Left colon (tissue), 2 donors: ENCODE measurements around the gene ELP1. TPM values are rescaled to one million over a fixed set of nuclear protein-coding genes. Genes with fewer than 3 reads are reported as not detected.
A peak's percentile ranks its signal among the peaks of the same experiment; 100 is the strongest.
"Not testable (repeated sequence)": the region's sequence is repeated elsewhere in the genome, so short reads cannot be mapped to it uniquely, and the experiment has no call there.

Experiments
- ATAC-seq: fragments of 200-7000 bp; cut with Tn5 transposase; one replicate; pipeline ENCODE4 v1.9.1; 2020; ENCODE audit warnings: mild to moderate bottlenecking, moderate library complexity
- DNase-seq, 2 donors: peaks; one replicate each; pipeline ENCODE4 v3.0.0-alpha.2; 2020
- intact Hi-C, 2 donors: fragments of 100-400 bp; cut with DNase I in 1 of 2; cut with micrococcal nuclease in 1 of 2; formaldehyde crosslinking; loops; one replicate each; pipeline versions ENCODE4 v1.11.2 to v1.14.0; 2022; cut with DNase I, micrococcal nuclease
- total RNA-seq, 2 donors: library from RNA; stranded (reverse); fragmentation: NEBNext Ultra II Directional; extraction: Animal tissue kit (Norgen Biotek cat#: 25700); gene quantifications; one replicate each; pipeline ENCODE4 v1.2.1, GENCODE V29; 2021
- donor health status: DM: no; HTN: no; CAD: no.
- donor health status: DM: yes; HTN: yes; CAD: no.

The ELP1 gene
- total RNA-seq, 2 donors from 2014 or later: 12.8 to 13.1 TPM

GRCh38 chr9:108894225-108894997 is 39.5 kb downstream of the ELP1 start:
- intact Hi-C loops: no loop called here
- no peak for DNase-seq
- no peak for ATAC-seq

GRCh38 chr9:108889649-108890067 is 44.3 kb downstream of the ELP1 start:
- intact Hi-C loops: no loop called here
- DNase-seq: no peak
- ATAC-seq: no peak

DNA sequence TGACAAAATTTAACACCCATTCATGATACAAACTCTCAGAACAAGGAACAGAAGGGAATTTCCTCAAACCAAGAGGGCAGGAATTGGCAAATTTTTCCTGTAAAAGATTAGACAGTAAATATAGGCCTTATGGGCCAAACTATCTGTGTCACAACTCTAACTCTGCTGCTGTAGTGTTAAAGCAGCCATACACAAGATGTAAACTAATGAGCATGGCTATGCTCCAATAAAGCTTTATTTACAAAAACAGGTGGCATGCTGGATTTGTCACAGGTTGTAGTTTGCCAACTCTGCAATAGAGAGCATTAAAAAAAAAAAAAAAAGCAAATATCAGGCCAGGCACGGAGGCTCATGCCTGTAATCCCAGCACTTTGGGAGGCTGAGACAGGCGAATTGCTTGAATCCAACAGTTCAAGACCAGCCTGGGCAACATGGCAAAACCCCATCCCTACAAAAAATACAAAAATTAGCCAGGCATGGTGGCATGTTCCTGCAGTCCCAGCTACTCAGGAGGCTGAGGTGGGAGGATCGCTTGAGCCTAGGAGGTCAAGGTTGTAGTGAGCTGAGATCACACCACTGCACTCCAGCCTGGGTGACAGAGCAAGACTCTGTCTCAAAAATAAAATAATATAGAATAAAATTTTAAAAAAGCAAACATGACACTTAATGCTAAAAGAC is 47.2 kb downstream of the ELP1 start:
- DNase-seq, intact Hi-C loops: not testable (repeated sequence)
- ATAC-seq: peak; percentile 42

DNA sequence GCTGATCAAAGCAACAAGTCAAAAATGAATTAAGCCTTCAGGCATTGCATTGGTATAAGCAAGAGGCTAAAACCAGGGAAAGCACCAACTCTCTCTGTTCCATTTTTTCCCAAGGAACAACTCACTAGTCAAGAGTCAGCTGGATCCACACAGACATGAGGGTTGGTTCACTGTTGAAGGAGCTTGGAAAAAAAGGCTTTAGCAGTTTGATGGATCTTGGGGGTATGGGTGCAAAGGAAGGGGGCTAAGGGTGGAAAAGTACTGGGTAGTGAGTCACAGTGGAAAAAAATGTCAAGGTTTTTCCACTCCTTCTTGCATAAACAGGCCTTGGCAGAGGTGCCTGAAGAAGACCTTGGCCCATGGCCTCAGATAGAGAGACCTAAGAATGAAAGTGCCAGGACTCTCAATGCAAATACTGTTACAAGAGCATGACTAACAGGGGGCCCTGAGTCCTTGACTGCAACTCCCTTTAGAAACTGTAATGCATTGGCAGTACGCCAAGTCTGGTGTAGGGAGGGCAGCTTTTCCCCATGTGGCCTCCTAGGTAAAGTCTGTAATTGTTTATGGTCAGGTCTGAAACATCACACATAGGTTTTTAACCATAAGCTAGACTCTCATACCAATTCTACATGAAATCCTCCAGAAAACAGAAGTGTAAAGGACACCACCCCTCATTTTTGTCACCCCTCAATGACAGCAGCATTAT is 48.1 kb downstream of the ELP1 start:
- peak; percentile 69 for ATAC-seq
- peak; percentile 15 to 41 for DNase-seq
- intact Hi-C loops: no loop called here

DNA sequence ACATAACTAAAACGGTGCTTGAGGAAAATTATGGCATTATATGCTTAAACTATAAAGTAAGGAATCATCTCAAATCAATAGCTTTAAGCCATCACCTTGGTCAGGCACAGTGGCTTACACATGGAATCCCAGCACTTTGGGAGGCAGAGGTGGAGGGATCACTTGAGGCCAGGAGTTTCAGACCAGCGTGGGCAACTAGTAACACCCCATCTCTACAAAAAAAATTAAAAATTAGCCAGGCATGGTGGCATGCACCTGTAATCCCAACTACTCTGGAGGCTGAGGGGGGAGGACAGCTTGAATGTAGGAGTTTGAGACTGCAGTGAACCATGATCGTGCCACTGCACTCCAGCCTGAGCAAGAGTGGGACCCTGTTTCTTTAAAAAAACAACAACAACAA is 49.2 kb downstream of the ELP1 start:
- ATAC-seq: no peak
- no peak for DNase-seq
- intact Hi-C loops: no loop called here

GRCh38 chr9:108883085-108883484 is 50.8 kb downstream of the ELP1 start:
- DNase-seq (no peak), ATAC-seq (no peak)
- intact Hi-C loops: no loop called here

DNA sequence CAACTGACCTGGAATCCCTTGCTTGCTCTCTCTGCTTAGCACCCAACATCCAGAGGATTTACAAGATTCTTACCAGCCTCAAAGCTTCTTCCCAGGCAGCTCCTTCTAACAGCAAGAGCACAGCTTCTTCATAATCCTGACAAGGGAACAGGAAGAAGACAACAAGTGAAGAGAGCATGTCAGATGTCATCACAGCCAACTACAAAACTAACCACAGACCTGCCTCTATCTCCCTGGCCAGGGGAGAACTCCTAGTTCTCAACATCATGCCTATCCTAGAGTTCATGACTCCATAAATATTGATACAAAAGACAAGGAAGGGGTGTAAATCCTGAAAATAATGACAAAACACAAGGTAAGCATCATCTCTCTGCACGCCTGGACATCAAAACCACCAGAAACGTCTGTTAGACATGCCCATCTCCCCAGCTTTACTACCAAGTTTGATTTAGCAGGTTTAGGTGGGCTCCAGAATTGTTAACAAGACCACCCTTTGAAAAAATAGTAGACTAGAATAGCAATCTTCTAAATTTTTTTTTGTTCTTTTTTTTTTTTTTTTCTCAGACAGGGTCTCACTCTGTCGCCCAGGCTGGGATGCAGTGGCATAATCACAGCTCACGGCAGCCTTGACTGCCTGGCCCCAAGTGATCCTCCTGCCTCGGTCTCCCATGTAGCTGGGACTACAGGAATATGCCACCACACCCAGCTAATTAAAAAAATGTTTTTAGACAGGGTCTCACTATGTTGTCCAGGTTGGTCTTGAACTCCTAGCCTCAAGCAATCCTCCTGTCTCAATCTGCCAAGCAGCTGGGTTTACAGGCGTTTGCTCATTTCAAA is 51.7 kb downstream of the ELP1 start:
- DNase-seq (no peak), ATAC-seq (no peak)
- intact Hi-C loops: no loop called here

DNA sequence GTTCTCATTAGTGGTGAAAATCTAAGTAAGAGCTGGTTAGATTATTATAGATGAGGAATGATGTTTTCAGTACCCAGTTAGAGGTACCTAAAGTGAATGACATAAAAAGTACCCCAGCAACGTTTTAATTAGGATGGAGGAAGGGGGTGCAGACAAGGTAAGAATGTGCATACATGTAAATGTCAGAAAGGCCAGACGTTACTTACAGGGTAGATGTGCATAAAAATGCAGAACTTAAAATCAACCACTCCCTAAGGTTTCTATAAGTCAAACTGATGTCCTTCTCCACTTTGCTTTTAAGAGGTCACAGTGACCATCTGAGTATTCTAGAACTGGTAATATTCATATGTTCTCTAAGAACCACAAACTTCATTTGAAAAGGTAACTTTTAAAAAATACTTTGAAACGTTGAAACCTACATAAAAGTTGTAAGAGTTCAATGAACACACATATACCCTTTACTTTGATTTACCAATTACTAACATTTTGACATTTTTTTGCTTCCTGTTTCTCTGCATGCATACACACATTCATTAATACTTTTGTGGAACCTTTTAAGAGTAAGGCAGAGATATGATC is 53.1 kb downstream of the ELP1 start:
- DNase-seq: no peak
- ATAC-seq: no peak
- intact Hi-C loops: no loop called here

DNA sequence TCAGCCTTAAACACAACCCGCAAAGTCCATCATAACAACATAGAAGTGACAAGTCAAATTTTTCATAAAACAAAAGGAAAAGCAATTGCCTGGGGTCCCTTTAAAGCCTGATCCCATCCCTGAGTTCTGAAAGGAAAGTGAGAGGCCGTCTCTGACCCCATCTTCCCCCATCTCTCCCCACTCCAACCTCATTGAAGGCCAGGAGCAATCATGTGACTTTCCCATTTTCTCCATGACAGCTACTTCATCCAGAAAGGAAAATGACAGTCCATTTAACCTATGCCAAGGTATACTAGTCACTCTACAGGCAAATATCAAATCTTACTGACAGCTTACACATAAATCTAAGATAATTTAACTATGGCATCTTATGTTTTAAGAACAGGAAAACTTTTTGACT is 56.4 kb downstream of the ELP1 start:
- ATAC-seq (no peak), DNase-seq (no peak)
- intact Hi-C loops: no loop called here

DNA sequence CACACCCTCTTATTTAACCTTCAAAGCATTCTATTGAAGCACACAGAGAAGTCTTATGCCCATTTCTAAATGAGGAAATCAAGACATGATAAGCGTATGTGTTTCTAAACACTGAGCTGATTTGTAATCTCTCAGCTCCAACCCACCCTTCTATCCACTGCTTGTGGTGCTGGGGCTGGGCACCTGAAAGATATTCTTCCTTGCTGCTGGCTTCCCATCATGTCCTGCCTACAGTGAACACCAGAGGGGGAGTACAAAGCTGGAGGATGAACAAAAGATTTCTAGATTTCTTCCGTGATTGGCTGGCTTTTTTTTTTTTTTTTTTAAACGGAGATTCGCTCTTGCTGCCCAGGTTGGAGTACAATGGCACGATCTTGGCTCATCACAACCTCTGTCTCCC is 57.5 kb downstream of the ELP1 start:
- intact Hi-C loops: no loop called here
- ATAC-seq (no peak), DNase-seq (no peak)

- intact Hi-C loops: no loop called here
- no peak for DNase-seq
- ATAC-seq: no peak
These were observed 59.7 kb downstream of the ELP1 start for GRCh38 chr9:108874058-108874788.

- DNase-seq (no peak), ATAC-seq (no peak)
- intact Hi-C loops: no loop called here
These were observed 64.7 kb downstream of the ELP1 start for GRCh38 chr9:108869092-108869725.

DNA sequence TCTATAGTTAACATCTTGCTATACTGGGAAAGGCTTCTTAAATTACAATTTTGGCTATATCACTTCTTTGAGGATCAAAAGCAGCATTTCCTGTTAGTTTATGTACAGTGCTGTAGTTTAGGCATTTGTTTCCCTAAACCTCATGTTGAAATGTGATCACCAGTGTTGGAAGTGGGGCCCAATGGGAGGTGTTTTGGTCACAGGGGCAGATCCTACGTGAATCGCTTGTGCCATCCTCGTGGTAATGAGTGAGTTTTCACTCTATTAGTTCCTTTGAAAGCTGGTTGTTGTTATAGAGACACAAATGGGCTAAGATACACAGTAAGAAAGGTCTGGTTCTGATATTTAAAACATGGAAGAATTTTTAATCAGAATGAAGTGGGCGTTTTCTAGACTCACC is 66.1 kb downstream of the ELP1 start:
- ATAC-seq (no peak), DNase-seq (no peak)
- intact Hi-C loops: no loop called here

GRCh38 chr9:108867116-108867515 is 66.8 kb downstream of the ELP1 start:
- intact Hi-C loops: no loop called here
- DNase-seq: no peak
- ATAC-seq: no peak

GRCh38 chr9:108866001-108866420 is 67.9 kb downstream of the ELP1 start:
- intact Hi-C loops: no loop called here
- ATAC-seq (no peak), DNase-seq (no peak)

GRCh38 chr9:108865037-108865436 is 68.9 kb downstream of the ELP1 start:
- DNase-seq (no peak), ATAC-seq (peak; percentile 34)
- intact Hi-C loops: no loop called here

DNA sequence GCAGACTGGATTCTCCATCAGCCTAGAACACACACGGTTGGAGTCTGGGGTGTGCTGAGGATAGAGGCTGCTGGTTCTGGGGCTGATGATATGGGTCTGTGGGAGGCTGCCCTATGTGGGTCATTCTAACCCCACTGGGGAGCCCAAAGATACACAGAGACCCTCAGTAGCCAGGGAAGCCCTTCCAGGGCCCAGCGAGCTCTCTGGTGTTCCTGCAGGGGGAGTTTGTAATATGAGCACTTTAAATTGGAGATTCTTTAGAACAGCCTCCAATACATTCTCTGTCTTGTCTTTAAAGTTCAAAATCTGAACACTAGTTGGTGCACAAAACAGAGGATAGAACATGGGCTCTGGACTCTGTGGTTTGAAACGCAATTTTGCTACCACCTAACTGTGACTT is 69.5 kb downstream of the ELP1 start:
- no peak for ATAC-seq
- DNase-seq: no peak
- intact Hi-C loops: no loop called here

DNA sequence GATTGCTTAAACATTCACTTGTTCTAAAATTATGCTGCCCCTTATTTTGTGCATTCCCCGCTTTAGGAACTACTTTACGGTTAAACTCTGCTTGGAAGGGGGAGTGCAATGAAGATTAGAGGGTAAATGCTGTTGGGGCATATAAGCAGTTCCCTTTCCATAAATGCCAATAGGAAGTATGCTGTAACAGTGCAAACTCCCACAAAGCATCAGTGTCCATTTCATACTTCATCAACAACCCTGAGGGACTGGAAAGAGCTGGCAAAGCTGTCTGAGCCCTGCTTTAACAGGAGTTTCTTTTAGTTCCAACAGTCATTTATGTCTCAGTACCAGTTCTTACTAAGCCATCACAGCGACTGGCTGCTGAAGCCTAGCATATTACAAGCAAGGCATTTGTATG is 70.0 kb downstream of the ELP1 start:
- intact Hi-C loops: no loop called here
- ATAC-seq (no peak), DNase-seq (no peak)
